Measurements from ENCODE around the gene LRBA. TPM values are rescaled to one million over a fixed set of nuclear protein-coding genes. Genes with fewer than 3 reads are reported as not detected.
A peak's percentile ranks its signal among the peaks of the same experiment; 100 is the strongest.

Gene LRBA
- total RNA-seq, 1 donor from 2014 or later = 46.2 TPM

- TF ChIP-seq, protein P1, sequence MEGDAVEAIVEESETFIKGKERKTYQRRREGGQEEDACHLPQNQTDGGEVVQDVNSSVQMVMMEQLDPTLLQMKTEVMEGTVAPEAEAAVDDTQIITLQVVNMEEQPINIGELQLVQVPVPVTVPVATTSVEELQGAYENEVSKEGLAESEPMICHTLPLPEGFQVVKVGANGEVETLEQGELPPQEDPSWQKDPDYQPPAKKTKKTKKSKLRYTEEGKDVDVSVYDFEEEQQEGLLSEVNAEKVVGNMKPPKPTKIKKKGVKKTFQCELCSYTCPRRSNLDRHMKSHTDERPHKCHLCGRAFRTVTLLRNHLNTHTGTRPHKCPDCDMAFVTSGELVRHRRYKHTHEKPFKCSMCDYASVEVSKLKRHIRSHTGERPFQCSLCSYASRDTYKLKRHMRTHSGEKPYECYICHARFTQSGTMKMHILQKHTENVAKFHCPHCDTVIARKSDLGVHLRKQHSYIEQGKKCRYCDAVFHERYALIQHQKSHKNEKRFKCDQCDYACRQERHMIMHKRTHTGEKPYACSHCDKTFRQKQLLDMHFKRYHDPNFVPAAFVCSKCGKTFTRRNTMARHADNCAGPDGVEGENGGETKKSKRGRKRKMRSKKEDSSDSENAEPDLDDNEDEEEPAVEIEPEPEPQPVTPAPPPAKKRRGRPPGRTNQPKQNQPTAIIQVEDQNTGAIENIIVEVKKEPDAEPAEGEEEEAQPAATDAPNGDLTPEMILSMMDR (IDR thresholded peaks at IDR 0.05) = no peak
- no peak overlapping the region for H3K4me3 ChIP-seq
- no peaks in the 10 kb centered on the region for H3K9me3 ChIP-seq
- no peaks in the 10 kb centered on the region for H3K27me3 ChIP-seq (ENCODE audit: low read depth)
- DNase-seq = no peak
- intact Hi-C loops (cut with DNase I) = no loop called here
- H3K27ac ChIP-seq = no peak overlapping the region
- H3K4me1 ChIP-seq = no peaks in the 10 kb centered on the region
- ATAC-seq = peak in 1 of 2 donors; percentile 64
- peaks cover 29% of the 10 kb centered on the region for H3K36me3 ChIP-seq
Observed at GRCh38 chr4:150280081-150280895, 734.8 kb downstream of the LRBA start.

DNA sequence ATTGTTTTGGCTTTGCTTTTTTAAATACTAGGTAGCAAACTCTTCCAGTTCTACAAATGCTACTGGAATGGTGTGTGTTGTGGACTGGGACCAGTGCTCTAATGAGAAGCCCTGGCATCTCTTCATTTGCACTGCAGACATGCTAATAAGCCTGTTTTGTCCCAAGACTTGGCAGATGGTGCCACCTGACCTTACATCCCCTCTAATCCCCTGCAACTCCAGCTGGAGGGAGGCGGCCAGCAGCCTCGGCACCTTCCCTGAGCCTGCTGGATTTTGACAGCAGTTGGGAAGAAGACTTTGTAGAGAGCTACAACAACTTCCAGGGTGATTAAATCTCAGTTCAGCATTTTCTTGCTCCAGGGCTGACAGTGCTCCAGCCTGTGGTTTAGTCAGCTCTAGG, 736.9 kb downstream of the LRBA start:
- ATAC-seq = no peak
- TF ChIP-seq, protein P1 (IDR thresholded peaks at IDR 0.05) = no peak
- Histone ChIP-seq H3K36me3 (peaks cover 26% of the 10 kb centered on the region), H3K27me3 (ENCODE audit: low read depth) (no peaks in the 10 kb centered on the region), H3K27ac (no peak overlapping the region), H3K4me3 (no peak overlapping the region), H3K9me3 (no peaks in the 10 kb centered on the region), H3K4me1 (no peaks in the 10 kb centered on the region)
- intact Hi-C loops (cut with DNase I) = no loop called here
- DNase-seq = no peak

- intact Hi-C loops (cut with DNase I) = no loop called here
- H3K27me3 ChIP-seq (ENCODE audit: low read depth) = no peaks in the 10 kb centered on the region
- no peak overlapping the region for H3K4me3 ChIP-seq
- no peaks in the 10 kb centered on the region for H3K9me3 ChIP-seq
- H3K27ac ChIP-seq = no peak overlapping the region
- TF ChIP-seq, protein P1 (IDR thresholded peaks at IDR 0.05) = no peak
- H3K36me3 ChIP-seq = peaks cover 18% of the 10 kb centered on the region
- DNase-seq (no peak), ATAC-seq (no peak)
- H3K4me1 ChIP-seq = no peaks in the 10 kb centered on the region
Observed at GRCh38 chr4:150268444-150268843, 746.6 kb downstream of the LRBA start.

- TF ChIP-seq, protein P1 (IDR thresholded peaks at IDR 0.05) = no peak
Observed at GRCh38 chr4:150265806-150266205, 749.3 kb downstream of the LRBA start.

DNA sequence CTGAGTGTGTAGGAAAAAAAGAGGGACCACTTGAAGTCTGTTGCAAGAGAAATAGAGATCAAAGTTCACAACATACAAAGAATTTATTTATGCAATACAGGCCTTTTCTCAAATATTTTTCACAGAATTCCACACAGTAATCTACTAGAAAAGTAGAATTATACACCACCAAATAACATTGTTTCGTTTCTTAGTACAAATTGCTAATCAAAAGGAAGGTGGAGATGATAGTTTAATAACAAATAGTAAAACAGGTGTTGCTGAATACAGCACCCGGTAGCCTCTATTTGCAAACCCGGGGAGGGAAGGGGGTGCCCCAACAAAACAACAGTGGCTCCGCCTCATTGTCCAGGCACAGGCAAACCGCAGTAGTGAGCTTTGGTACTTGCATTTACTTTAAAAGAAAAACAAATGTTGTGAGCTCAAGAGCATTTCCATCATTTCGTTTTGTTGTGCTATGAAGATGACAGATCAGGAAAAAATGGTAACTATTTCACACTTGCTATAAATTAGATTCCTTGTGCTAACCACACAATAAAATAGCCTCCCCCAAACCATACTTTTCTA, 750.4 kb downstream of the LRBA start:
- DNase-seq (no peak), ATAC-seq (no peak)
- Histone ChIP-seq H3K36me3 (peaks cover 18% of the 10 kb centered on the region), H3K27ac (no peak overlapping the region), H3K27me3 (ENCODE audit: low read depth) (no peaks in the 10 kb centered on the region), H3K4me1 (no peaks in the 10 kb centered on the region), H3K4me3 (no peak overlapping the region), H3K9me3 (no peaks in the 10 kb centered on the region)
- intact Hi-C loops (cut with DNase I) = no loop called here
- TF ChIP-seq, protein P1 (IDR thresholded peaks at IDR 0.05) = no peak

More at GRCh38 chr4:150265806-150266205, 749.3 kb downstream of the LRBA start:
- Histone ChIP-seq H3K27me3 (ENCODE audit: low read depth) (no peaks in the 10 kb centered on the region), H3K27ac (no peak overlapping the region), H3K36me3 (peaks cover 18% of the 10 kb centered on the region), H3K4me1 (no peaks in the 10 kb centered on the region), H3K4me3 (no peak overlapping the region), H3K9me3 (no peaks in the 10 kb centered on the region)
- ATAC-seq (no peak), DNase-seq (no peak)
- intact Hi-C loops (cut with DNase I) = no loop called here

Measured in lower lobe of right lung (tissue), 2 donors.